KMS-11 (cell line): ENCODE results near the gene SCN4B.

ENCODE experiments used
- H2AFZ ChIP-seq: fragments of 200-600 bp; sonication (generic); 2 replicates; pipeline ENCODE4 v1.6.1; 2016; ENCODE audit warnings: antibody characterized with exemption, mixed run types, low read depth
- H3K27ac ChIP-seq: fragments of 200-600 bp; sonication (generic); 2 replicates; pipeline ENCODE4 v1.6.1; 2016; ENCODE audit warnings: mild to moderate bottlenecking, mixed run types
- H3K27me3 ChIP-seq: fragments of 200-600 bp; sonication (generic); 2 replicates; pipeline ENCODE4 v1.6.1; 2017; ENCODE audit warnings: mild to moderate bottlenecking, low read depth, mixed run types, moderate library complexity; ENCODE audit not compliant: insufficient read depth
- H3K36me3 ChIP-seq: fragments of 200-600 bp; sonication (generic); 2 replicates; pipeline ENCODE4 v1.6.1; 2017; ENCODE audit warnings: mild to moderate bottlenecking, mixed run types; ENCODE audit not compliant: insufficient read depth
- H3K4me1 ChIP-seq: fragments of 200-600 bp; sonication (generic); 2 replicates; pipeline ENCODE4 v1.6.1; 2016; ENCODE audit warnings: mild to moderate bottlenecking, low read depth, mixed run types; ENCODE audit not compliant: poor library complexity, severe bottlenecking
- H3K4me2 ChIP-seq: fragments of 200-600 bp; sonication (generic); 2 replicates; pipeline ENCODE4 v1.7.0; 2016; ENCODE audit warnings: mild to moderate bottlenecking, mixed run types
- H3K4me3 ChIP-seq: fragments of 200-600 bp; sonication (generic); IDR thresholded peaks from 2 replicates; pipeline ENCODE4 v1.6.1; 2017; ENCODE audit warnings: low read depth, low read length, mixed read lengths; ENCODE audit not compliant: insufficient read depth
- H3K79me2 ChIP-seq: fragments of 200-600 bp; sonication (generic); 2 replicates; pipeline ENCODE4 v1.6.1; 2016; ENCODE audit warnings: low read depth, mixed run types; ENCODE audit not compliant: insufficient read depth
- H3K9ac ChIP-seq: fragments of 200-600 bp; sonication (generic); 2 replicates; pipeline ENCODE4 v1.6.1; 2016; ENCODE audit warnings: mild to moderate bottlenecking, mixed run types
- H4K20me1 ChIP-seq: fragments of 200-600 bp; sonication (generic); 2 replicates; pipeline ENCODE4 v1.6.1; 2016; ENCODE audit warnings: mild to moderate bottlenecking, mixed run types; ENCODE audit not compliant: insufficient read depth
- CTCF ChIP-seq: fragments of 200-600 bp; sonication (generic); conservative IDR thresholded peaks from 2 replicates; pipeline ENCODE4 v1.6.1; 2017; ENCODE audit warnings: low read depth, mild to moderate bottlenecking, antibody characterized with exemption, low read length, moderate library complexity, mixed read lengths

SCN4B gene

GRCh38 chr11:118108513-118108912, 44.1 kb downstream of the SCN4B start:
- no peaks in the 10 kb centered on the region for H3K36me3 ChIP-seq
- H4K20me1 ChIP-seq: no peaks in the 10 kb centered on the region
- no peak overlapping the region for H3K27ac ChIP-seq
- no peaks in the 10 kb centered on the region for H3K79me2 ChIP-seq
- no peak overlapping the region for H3K9ac ChIP-seq
- no peaks in the 10 kb centered on the region for H3K4me1 ChIP-seq
- no peak overlapping the region for H3K4me2 ChIP-seq
- H3K27me3 ChIP-seq: no peaks in the 10 kb centered on the region
- TF ChIP-seq CTCF: no peak
- H2AFZ ChIP-seq: no peak overlapping the region
- no peak overlapping the region for H3K4me3 ChIP-seq

- no peak overlapping the region for H3K27ac ChIP-seq
- no peaks in the 10 kb centered on the region for H4K20me1 ChIP-seq
- H3K79me2 ChIP-seq: no peaks in the 10 kb centered on the region
- no peak overlapping the region for H2AFZ ChIP-seq
- H3K4me1 ChIP-seq: no peaks in the 10 kb centered on the region
- H3K27me3 ChIP-seq: no peaks in the 10 kb centered on the region
- H3K9ac ChIP-seq: no peak overlapping the region
- no peaks in the 10 kb centered on the region for H3K36me3 ChIP-seq
- no peak overlapping the region for H3K4me3 ChIP-seq
- TF ChIP-seq CTCF: no peak
- no peak overlapping the region for H3K4me2 ChIP-seq
Observed at GRCh38 chr11:118106789-118107335, 45.8 kb downstream of the SCN4B start.

GRCh38 chr11:118105657-118106305, 46.8 kb downstream of the SCN4B start:
- no peak overlapping the region for H3K4me3 ChIP-seq
- H3K27me3 ChIP-seq: no peaks in the 10 kb centered on the region
- no peak overlapping the region for H2AFZ ChIP-seq
- H4K20me1 ChIP-seq: no peaks in the 10 kb centered on the region
- TF ChIP-seq CTCF: no peak
- no peaks in the 10 kb centered on the region for H3K79me2 ChIP-seq
- no peaks in the 10 kb centered on the region for H3K36me3 ChIP-seq
- no peak overlapping the region for H3K27ac ChIP-seq
- H3K9ac ChIP-seq: no peak overlapping the region
- no peaks in the 10 kb centered on the region for H3K4me1 ChIP-seq
- no peak overlapping the region for H3K4me2 ChIP-seq

GRCh38 chr11:118104491-118104890, 48.1 kb downstream of the SCN4B start:
- Histone ChIP-seq H3K27ac (no peak overlapping the region), H3K36me3 (no peaks in the 10 kb centered on the region), H3K4me2 (no peak overlapping the region), H3K4me1 (no peaks in the 10 kb centered on the region), H3K4me3 (no peak overlapping the region), H2AFZ (no peak overlapping the region), H4K20me1 (no peaks in the 10 kb centered on the region), H3K27me3 (no peaks in the 10 kb centered on the region), H3K79me2 (no peaks in the 10 kb centered on the region), H3K9ac (no peak overlapping the region)
- TF ChIP-seq CTCF: no peak
